Measurements from ENCODE around the gene PCDHB1.
"Not testable (repeated sequence)": the region's sequence is repeated elsewhere in the genome, so short reads cannot be mapped to it uniquely, and the experiment has no call there.

PCDHB1 gene

DNA sequence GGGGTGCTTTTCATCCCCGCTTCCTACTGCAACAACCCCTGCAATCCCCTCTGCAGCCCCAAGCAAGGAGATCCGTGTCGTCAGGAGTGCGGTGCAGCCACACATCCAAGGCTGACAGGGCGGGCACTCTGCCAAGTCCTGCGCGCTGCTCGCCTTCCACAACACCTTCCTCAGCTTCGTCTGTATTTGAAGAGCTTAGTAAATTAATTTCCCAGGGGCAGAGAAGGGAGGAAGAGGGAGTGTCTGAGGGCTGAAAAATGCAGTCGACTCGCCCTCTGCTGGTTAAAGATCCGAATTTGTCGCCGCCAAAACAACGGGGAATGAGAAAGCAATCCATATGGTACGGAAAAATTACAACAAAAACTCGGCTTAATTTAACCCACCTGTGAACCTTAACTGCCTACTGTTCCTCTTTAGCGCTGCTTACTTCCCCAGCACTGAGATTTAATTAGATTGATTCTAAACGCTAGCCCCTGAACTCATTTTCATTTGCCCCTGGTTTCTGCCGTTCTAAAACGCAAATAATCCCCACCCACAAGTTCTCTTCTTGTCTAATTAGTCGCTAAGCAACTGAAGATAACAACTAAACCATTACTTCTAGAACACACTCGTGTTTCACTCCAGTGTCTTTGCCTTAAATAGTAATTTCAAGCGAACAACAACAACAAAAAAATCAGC is 10.9 kb upstream of the PCDHB1 start:
- H3K27me3 Mint-ChIP-seq (ENCODE audit: low read depth), result no peaks in the 10 kb centered on the region
- peaks cover 8% of the 10 kb centered on the region for H3K9me3 Mint-ChIP-seq
- H3K36me3 Mint-ChIP-seq (ENCODE audit: low read depth), result no peaks in the 10 kb centered on the region
- H3K27ac Mint-ChIP-seq, result no peak overlapping the region
- H3K4me3 Mint-ChIP-seq, result no peak overlapping the region
- no peaks in the 10 kb centered on the region for H3K4me1 Mint-ChIP-seq (ENCODE audit: low read depth)

DNA sequence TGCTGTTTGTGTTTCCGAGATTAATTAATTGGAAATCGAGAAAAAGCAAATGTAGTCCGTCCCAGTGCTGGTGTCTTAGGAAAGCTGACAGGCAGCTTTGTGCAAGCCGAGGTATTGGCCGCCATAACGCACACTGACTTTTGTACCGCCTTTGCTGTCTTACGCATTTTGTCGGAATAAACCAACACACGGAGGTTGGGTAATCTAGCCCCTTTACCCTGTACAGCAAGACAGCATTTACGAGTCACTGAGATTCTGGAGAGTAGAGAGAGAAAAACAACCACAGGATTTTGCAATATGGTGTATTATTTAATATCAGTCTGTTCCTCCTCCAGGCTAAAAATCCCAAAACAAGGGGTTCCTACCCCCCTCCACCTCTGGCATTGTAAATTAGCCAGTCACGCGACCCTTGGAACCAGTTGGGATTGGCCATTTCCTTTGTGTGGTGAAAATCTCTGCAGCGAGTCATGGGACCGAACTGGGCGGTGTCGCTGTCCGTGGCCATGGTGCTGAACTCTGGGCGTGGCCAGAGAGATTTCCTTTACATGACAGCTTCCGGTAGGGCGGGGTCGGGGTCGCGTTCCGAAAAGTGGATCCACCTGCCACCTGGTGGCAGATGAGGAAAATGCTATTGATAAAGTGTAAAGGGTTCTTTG is 10.3 kb upstream of the PCDHB1 start:
- Mint-ChIP-seq H3K4me1 (ENCODE audit: low read depth) (no peaks in the 10 kb centered on the region), H3K36me3 (ENCODE audit: low read depth) (no peaks in the 10 kb centered on the region), H3K27me3 (ENCODE audit: low read depth) (no peaks in the 10 kb centered on the region), H3K4me3 (no peak overlapping the region), H3K27ac (no peak overlapping the region), H3K9me3 (peaks cover 8% of the 10 kb centered on the region)

DNA sequence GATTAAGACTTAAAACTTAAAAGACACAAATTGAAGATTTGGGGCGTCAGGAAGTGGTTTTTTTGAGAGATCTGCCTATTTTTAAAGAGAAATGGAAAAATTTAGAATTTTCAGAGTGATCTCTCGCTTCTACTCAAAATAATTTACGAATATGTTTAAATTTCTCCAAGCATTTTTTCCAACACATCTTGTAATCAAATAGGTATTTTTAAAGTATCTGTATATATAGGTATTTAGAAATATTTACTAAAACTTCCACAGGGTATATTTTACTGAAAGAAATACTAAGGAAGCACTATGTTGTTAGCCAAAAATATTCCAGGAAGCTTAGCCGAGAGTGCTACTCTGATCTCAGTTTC is 9.8 kb upstream of the PCDHB1 start:
- Mint-ChIP-seq H3K36me3 (ENCODE audit: low read depth) (no peaks in the 10 kb centered on the region), H3K27ac (no peak overlapping the region), H3K27me3 (ENCODE audit: low read depth) (no peaks in the 10 kb centered on the region), H3K4me1 (ENCODE audit: low read depth) (no peaks in the 10 kb centered on the region), H3K4me3 (no peak overlapping the region), H3K9me3 (peaks cover 8% of the 10 kb centered on the region)

DNA sequence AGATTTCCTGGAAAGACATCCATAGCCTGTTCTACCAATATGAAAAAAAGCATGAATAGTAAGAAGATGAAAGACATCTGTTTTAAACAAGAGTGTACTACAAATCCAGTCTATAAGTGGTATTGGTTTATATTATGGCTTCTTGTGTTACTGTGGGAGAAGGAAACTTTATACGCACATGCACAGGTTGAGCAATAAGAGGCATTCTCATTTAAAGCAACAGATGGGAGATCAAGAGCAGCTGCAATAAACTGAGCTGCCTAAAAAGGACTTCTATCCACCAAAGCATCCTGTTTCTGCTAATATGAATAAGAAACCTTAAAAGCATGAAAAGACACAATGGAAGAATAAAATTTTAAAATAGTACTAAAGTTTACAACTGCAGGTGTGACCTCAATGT is 8.6 kb upstream of the PCDHB1 start:
- no peaks in the 10 kb centered on the region for H3K27me3 Mint-ChIP-seq (ENCODE audit: low read depth)
- H3K9me3 Mint-ChIP-seq, result peaks cover 8% of the 10 kb centered on the region
- H3K4me3 Mint-ChIP-seq, result no peak overlapping the region
- no peaks in the 10 kb centered on the region for H3K36me3 Mint-ChIP-seq (ENCODE audit: low read depth)
- no peaks in the 10 kb centered on the region for H3K4me1 Mint-ChIP-seq (ENCODE audit: low read depth)
- no peak overlapping the region for H3K27ac Mint-ChIP-seq

DNA sequence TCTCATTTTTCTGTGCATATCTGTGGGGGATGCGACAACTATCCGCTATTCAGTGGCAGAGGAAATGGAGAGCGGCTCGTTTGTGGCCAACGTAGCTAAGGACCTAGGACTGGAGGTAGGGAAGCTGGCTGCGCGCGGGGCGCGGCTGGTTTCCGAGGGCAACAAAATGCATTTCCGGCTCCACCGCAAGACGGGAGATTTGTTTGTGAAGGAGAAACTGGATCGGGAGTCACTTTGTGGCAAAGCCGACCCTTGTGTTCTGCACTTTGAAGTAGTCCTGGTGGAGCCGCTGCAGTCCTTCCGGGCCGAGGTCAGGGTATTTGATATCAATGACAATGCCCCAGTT is 320 bp downstream of the PCDHB1 start:
- Mint-ChIP-seq H3K9me3 (peaks cover 18% of the 10 kb centered on the region), H3K27ac (no peak overlapping the region), H3K27me3 (ENCODE audit: low read depth) (no peaks in the 10 kb centered on the region), H3K4me1 (ENCODE audit: low read depth) (no peaks in the 10 kb centered on the region), H3K4me3 (no peak overlapping the region), H3K36me3 (ENCODE audit: low read depth) (no peaks in the 10 kb centered on the region)

DNA sequence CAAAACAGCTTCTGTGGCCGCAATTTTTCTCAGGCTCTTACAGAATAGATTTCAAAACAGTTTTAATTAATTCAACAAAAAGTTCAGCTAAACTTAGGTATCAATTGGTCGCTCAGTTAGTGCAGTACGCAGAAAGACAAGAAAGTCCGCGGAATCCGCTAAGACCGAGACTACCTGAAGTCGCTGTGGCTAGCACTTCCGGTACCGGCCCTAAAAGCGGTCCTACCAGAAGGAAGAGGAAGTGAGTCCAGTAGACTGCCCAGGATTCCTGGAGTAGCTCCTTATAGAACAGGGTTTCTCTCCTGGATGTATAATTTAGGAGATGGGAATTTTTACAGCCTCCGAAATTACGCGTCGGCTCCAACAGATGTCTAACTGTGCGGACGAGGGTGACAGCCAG is 26.7 kb downstream of the PCDHB1 start:
- Mint-ChIP-seq H3K27me3 (ENCODE audit: low read depth) (no peaks in the 10 kb centered on the region), H3K27ac (no peak overlapping the region), H3K4me1 (ENCODE audit: low read depth) (no peaks in the 10 kb centered on the region), H3K36me3 (ENCODE audit: low read depth) (no peaks in the 10 kb centered on the region), H3K9me3 (peaks cover 17% of the 10 kb centered on the region), H3K4me3 (no peak overlapping the region)

DNA sequence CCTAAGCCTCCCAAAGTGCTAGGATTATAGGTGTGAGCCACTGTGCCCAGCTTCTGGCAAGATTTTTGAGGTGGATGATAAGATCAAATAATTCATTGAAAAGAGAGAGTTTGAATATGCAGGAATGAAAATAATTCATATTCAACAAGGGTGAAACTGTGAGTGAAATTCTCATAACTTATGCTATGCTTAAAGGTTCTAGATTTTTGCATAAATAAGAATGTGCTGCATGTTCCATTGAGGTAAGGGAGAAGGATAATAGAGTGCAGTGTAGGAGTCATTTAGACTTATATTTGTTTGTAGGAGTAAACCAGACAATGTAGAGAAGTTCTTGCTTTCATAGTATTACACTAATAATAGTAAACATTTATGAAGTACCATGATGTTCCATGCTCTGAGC is 31.1 kb downstream of the PCDHB1 start:
- H3K27ac Mint-ChIP-seq, result no peak overlapping the region
- peaks cover 19% of the 10 kb centered on the region for H3K9me3 Mint-ChIP-seq
- H3K36me3 Mint-ChIP-seq (ENCODE audit: low read depth), result no peaks in the 10 kb centered on the region
- H3K4me1 Mint-ChIP-seq (ENCODE audit: low read depth), result peaks cover 5% of the 10 kb centered on the region
- H3K4me3 Mint-ChIP-seq, result no peak overlapping the region
- H3K27me3 Mint-ChIP-seq (ENCODE audit: low read depth), result peaks cover 5% of the 10 kb centered on the region

DNA sequence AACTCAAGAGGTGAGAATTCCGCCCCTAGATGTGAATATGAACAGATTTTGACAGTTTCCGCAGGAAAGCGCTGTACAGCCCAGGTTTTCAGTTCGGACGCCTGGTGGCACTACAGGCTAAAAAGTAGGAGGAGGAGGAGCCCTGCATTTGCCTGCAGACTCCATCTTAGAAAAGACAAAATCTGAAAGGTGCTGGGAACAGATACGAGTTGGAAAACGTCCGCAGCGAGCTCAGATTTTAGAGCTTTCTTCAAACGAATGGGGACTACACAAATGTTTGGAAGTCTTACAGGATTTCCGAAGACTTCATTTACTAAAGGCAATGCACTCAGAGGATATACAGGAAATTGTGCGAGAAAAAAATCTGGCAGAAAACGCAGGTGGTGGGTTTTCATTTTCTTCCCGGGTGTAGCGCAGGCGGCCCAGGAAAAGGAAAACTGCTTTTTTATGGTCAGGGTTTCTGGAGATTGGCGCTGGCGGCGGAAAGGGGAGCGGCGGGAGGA is 33.4 kb downstream of the PCDHB1 start:
- H3K27ac Mint-ChIP-seq, result no peak overlapping the region

DNA sequence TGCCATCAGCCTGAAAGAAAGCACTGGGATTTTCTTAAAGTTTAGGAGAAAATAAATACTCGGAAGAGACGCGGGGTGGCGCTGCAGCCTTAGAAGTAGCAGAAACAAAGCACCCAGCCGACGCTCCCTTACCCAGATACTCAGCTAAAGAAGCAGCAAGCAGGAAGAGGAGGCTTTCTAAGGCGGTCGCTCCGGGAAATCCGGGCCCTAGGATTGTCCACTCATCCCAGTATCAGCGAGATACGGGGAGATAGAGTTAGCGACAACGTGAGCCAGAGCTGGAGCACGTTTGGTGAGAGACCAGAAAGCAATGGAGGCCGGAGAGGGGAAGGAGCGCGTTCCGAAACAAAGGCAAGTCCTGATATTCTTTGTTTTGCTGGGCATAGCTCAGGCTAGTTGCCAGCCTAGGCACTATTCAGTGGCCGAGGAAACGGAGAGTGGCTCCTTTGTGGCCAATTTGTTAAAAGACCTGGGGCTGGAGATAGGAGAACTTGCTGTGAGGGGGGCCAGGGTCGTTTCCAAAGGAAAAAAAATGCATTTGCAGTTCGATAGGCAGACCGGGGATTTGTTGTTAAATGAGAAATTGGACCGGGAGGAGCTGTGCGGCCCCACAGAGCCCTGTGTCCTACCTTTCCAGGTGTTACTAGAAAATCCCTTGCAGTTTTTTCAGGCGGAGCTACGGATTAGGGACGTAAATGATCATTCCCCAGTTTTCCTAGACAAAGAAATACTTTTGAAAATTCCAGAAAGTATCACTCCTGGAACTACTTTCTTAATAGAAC is 43.5 kb downstream of the PCDHB1 start, which contains the start of gene PCDHB2:
PCDHB2 (plus strand) TSS at position 135 of the 782 bp plus-strand sequence; CDS start at position 311, 176 bp downstream.
- H3K9me3 Mint-ChIP-seq, result peaks cover 34% of the 10 kb centered on the region
- peaks cover 6% of the 10 kb centered on the region for H3K27me3 Mint-ChIP-seq (ENCODE audit: low read depth)

More for the DNA sequence above, 33.4 kb downstream of the PCDHB1 start:
- peak overlapping the region; percentile 76 for H3K4me3 Mint-ChIP-seq
- H3K4me1 Mint-ChIP-seq (ENCODE audit: low read depth), result peaks cover 5% of the 10 kb centered on the region
- peaks cover 5% of the 10 kb centered on the region for H3K27me3 Mint-ChIP-seq (ENCODE audit: low read depth)
- H3K36me3 Mint-ChIP-seq (ENCODE audit: low read depth), result no peaks in the 10 kb centered on the region
- peaks cover 9% of the 10 kb centered on the region for H3K9me3 Mint-ChIP-seq

DNA sequence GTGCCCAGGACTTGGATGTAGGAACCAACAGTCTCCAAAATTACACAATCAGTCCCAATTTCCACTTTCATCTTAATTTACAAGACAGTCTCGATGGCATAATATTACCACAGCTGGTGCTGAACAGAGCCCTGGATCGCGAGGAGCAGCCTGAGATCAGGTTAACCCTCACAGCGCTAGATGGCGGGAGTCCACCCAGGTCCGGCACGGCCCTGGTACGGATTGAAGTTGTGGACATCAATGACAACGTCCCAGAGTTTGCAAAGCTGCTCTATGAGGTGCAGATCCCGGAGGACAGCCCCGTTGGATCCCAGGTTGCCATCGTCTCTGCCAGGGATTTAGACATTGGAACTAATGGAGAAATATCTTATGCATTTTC is 44.1 kb downstream of the PCDHB1 start:
- H3K4me1 Mint-ChIP-seq (ENCODE audit: low read depth), result peaks cover 1% of the 10 kb centered on the region
- H3K4me3 Mint-ChIP-seq, result no peak overlapping the region
- no peak overlapping the region for H3K27ac Mint-ChIP-seq
- H3K27me3 Mint-ChIP-seq (ENCODE audit: low read depth), result peaks cover 6% of the 10 kb centered on the region
- H3K36me3 Mint-ChIP-seq (ENCODE audit: low read depth), result peaks cover under 1% of the 10 kb centered on the region
- peaks cover 40% of the 10 kb centered on the region for H3K9me3 Mint-ChIP-seq

More for the DNA sequence above, 43.5 kb downstream of the PCDHB1 start, which contains the start of gene PCDHB2:
- Mint-ChIP-seq H3K27ac (no peak within 1 kb of the TSS), H3K4me3 (peak within 1 kb of the TSS; percentile 59), H3K4me1 (ENCODE audit: low read depth) (no peaks in the 10 kb centered on the region), H3K36me3 (ENCODE audit: low read depth) (no peaks in the 10 kb centered on the region)

DNA sequence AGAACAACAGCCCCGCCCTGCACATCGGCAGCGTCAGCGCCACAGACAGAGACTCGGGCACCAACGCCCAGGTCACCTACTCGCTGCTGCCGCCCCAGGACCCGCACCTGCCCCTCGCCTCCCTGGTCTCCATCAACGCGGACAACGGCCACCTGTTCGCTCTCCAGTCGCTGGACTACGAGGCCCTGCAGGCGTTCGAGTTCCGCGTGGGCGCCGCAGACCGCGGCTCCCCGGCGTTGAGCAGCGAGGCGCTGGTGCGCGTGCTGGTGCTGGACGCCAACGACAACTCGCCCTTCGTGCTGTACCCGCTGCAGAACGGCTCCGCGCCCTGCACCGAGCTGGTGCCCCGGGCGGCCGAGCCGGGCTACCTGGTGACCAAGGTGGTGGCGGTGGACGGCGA is 45.0 kb downstream of the PCDHB1 start:
- H3K4me1 Mint-ChIP-seq (ENCODE audit: low read depth); H3K36me3 Mint-ChIP-seq (ENCODE audit: low read depth); H3K27ac Mint-ChIP-seq; H3K4me3 Mint-ChIP-seq; H3K27me3 Mint-ChIP-seq (ENCODE audit: low read depth): not testable (repeated sequence)
- peaks cover 48% of the 10 kb centered on the region for H3K9me3 Mint-ChIP-seq

DNA sequence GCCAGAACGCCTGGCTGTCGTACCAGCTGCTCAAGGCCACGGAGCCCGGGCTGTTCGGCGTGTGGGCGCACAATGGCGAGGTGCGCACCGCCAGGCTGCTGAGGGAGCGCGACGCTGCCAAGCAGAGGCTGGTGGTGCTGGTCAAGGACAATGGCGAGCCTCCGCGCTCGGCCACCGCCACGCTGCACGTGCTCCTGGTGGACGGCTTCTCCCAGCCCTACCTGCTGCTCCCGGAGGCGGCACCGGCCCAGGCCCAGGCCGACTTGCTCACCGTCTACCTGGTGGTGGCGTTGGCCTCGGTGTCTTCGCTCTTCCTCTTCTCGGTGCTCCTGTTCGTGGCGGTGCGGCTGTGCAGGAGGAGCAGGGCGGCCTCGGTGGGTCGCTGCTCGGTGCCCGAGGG is 45.4 kb downstream of the PCDHB1 start:
- H3K4me3 Mint-ChIP-seq; H3K27ac Mint-ChIP-seq; H3K36me3 Mint-ChIP-seq (ENCODE audit: low read depth); H3K27me3 Mint-ChIP-seq (ENCODE audit: low read depth); H3K4me1 Mint-ChIP-seq (ENCODE audit: low read depth): not testable (repeated sequence)
- H3K9me3 Mint-ChIP-seq, result peaks cover 52% of the 10 kb centered on the region

DNA sequence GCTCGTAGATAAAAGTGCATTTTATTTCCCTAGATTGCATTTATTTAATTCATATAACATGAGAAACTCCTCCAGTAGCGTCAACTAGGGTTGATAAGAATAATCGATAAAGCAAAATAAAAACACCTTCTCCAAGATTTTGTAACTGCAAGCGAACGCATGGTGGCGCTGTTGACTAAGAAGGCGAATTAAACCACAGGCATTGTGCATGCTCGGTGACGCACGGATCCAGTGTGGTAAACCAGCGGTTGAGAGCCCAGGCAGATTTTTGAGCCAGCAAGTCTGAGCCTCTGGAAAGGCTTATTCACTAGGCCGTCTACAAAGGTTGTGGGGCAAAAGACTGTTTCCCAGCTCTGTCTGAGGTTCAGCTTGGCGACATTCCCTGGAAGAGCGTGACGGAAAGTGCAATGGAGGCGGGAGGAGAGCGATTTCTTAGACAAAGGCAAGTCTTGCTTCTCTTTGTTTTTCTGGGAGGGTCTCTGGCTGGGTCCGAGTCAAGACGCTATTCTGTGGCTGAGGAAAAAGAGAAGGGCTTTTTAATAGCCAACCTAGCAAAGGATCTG is 49.1 kb downstream of the PCDHB1 start, which contains the start of gene PCDHB3:
PCDHB3 (plus strand) TSS at position 231 of the 563 bp plus-strand sequence; CDS start at position 408, 177 bp downstream.
- Mint-ChIP-seq H3K27ac (peak within 1 kb of the TSS; percentile 42), H3K27me3 (ENCODE audit: low read depth) (no peaks in the 10 kb centered on the region), H3K36me3 (ENCODE audit: low read depth) (peaks cover 2% of the 10 kb centered on the region), H3K9me3 (peaks cover 41% of the 10 kb centered on the region), H3K4me1 (ENCODE audit: low read depth) (peaks cover 3% of the 10 kb centered on the region), H3K4me3 (no peak within 1 kb of the TSS)

DNA sequence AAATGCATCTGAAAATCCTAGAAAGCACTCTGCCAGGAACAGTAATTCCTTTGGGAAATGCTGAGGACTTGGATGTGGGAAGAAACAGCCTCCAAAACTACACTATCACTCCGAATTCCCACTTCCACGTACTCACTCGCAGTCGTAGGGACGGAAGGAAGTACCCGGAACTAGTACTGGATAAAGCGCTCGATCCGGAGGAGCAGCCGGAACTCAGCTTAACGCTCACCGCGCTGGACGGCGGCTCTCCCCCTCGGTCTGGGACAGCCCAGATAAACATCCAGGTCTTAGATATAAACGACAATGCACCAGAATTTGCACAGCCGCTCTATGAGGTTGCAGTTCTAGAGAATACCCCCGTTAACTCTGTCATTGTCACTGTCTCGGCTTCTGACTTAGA is 49.9 kb downstream of the PCDHB1 start:
- Mint-ChIP-seq H3K4me3 (no peak overlapping the region), H3K27ac (no peak overlapping the region), H3K36me3 (ENCODE audit: low read depth) (peaks cover 2% of the 10 kb centered on the region), H3K4me1 (ENCODE audit: low read depth) (peaks cover 3% of the 10 kb centered on the region), H3K9me3 (peaks cover 45% of the 10 kb centered on the region), H3K27me3 (ENCODE audit: low read depth) (no peaks in the 10 kb centered on the region)

Measured in T-helper 1 cell treated with Interleukin-12 subunit alpha and Interleukin-12 subunit beta and Interleukin-4 antibody, amounts not matched to agents 30 μg/mL and 1 μg/mL, for 36 hours (primary cell).